Esophagus squamous epithelium (tissue), 4 donors: ENCODE measurements around the gene CPLX3.

Source experiments
- POLR2A ChIP-seq, 4 donors: fragments of 450-650 bp; IDR thresholded peaks; one replicate each; pipeline ENCODE4 v1.6.1; 2017; ENCODE audit warnings: antibody characterized with exemption in 4 of 4, mild to moderate bottlenecking in 4 of 4, moderate library complexity in 3 of 4
- TF ChIP-seq, protein P1 (sequence below), 6 experiments: fragments of 450-650 bp in 4 of 6; fragments of 200-600 bp in 2 of 6; sonication (generic) in 2 of 6; IDR thresholded peaks; one replicate each; pipeline ENCODE4 v1.5.1; 2016 to 2019; ENCODE audit warnings: antibody characterized with exemption in 6 of 6, mild to moderate bottlenecking in 4 of 6, moderate library complexity in 4 of 6

GRCh38 chr15:74788683-74789151 is 37.7 kb upstream of the CPLX3 start:
- no peak for TF ChIP-seq POLR2A (IDR thresholded peaks at IDR 0.05)
- TF ChIP-seq, protein P1, sequence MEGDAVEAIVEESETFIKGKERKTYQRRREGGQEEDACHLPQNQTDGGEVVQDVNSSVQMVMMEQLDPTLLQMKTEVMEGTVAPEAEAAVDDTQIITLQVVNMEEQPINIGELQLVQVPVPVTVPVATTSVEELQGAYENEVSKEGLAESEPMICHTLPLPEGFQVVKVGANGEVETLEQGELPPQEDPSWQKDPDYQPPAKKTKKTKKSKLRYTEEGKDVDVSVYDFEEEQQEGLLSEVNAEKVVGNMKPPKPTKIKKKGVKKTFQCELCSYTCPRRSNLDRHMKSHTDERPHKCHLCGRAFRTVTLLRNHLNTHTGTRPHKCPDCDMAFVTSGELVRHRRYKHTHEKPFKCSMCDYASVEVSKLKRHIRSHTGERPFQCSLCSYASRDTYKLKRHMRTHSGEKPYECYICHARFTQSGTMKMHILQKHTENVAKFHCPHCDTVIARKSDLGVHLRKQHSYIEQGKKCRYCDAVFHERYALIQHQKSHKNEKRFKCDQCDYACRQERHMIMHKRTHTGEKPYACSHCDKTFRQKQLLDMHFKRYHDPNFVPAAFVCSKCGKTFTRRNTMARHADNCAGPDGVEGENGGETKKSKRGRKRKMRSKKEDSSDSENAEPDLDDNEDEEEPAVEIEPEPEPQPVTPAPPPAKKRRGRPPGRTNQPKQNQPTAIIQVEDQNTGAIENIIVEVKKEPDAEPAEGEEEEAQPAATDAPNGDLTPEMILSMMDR (IDR thresholded peaks at IDR 0.05) = no peak
